ENCODE data around the gene KIF13A. TPM values are rescaled to one million over a fixed set of nuclear protein-coding genes. Genes with fewer than 3 reads are reported as not detected.
"Not testable (repeated sequence)": the region's sequence is repeated elsewhere in the genome, so short reads cannot be mapped to it uniquely, and the experiment has no call there.

KIF13A gene
- total RNA-seq, 3 donors from 2014 or later, result 45.6 to 85.9 (median 46.9) TPM

DNA sequence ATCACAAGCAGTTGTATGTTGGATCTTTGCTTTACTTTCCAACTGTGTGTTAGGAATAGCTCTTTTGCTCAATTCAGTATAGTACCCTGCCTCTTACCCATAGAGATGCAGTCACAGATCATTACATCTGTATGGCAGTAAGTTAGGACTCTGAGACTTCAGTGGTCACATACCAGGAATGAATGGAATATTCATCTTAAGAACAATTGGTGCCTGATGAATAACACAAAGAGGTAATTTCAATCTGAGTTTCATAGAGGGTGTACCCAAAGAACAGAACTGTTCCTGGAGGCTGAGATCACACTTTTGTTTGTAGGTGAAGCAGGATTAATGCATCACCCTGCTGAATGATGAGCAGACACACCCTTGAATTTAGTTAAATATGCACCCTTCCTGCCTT is 28.7 kb upstream of the KIF13A start:
- no peak overlapping the region for H3K4me3 ChIP-seq
- DNase-seq (no peak), ATAC-seq (no peak)
- no peaks in the 10 kb centered on the region for H3K4me1 ChIP-seq (ENCODE audit: low read depth)
- TF ChIP-seq, protein P1, sequence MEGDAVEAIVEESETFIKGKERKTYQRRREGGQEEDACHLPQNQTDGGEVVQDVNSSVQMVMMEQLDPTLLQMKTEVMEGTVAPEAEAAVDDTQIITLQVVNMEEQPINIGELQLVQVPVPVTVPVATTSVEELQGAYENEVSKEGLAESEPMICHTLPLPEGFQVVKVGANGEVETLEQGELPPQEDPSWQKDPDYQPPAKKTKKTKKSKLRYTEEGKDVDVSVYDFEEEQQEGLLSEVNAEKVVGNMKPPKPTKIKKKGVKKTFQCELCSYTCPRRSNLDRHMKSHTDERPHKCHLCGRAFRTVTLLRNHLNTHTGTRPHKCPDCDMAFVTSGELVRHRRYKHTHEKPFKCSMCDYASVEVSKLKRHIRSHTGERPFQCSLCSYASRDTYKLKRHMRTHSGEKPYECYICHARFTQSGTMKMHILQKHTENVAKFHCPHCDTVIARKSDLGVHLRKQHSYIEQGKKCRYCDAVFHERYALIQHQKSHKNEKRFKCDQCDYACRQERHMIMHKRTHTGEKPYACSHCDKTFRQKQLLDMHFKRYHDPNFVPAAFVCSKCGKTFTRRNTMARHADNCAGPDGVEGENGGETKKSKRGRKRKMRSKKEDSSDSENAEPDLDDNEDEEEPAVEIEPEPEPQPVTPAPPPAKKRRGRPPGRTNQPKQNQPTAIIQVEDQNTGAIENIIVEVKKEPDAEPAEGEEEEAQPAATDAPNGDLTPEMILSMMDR (IDR thresholded peaks at IDR 0.05), result no peak
- intact Hi-C loops (cut with DNase I, micrococcal nuclease), result no loop called here
- H3K9me3 ChIP-seq, result no peaks in the 10 kb centered on the region
- no peaks in the 10 kb centered on the region for H3K36me3 ChIP-seq (ENCODE audit: low read depth)

DNA sequence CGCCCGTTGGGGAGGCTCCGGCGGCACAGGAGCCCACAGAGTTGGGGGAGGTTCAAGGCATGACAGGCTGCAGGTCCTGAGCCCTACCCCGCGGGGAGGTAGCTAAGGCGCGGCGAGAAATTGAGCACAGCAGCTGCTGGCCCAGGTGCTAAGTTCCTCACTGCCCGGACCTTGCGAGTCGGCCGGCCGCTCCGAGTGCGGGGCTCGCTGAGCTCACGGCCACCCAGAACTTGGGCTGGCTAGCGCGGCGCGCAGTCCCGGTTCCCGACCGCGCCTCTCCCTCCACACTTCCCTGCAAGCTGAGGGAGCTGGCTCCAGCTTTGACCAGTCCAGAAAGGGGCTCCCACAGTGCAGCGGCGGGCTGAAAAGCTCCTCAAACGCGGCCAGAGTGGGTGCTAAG is 23.9 kb upstream of the KIF13A start:
- ATAC-seq (no peak), DNase-seq (no peak)
- Histone ChIP-seq H3K4me3 (no peak overlapping the region), H3K4me1 (ENCODE audit: low read depth) (no peaks in the 10 kb centered on the region), H3K36me3 (ENCODE audit: low read depth) (no peaks in the 10 kb centered on the region), H3K9me3 (no peaks in the 10 kb centered on the region)
- intact Hi-C loops (cut with DNase I, micrococcal nuclease), result no loop called here
- TF ChIP-seq, protein P1 (IDR thresholded peaks at IDR 0.05), result no peak

DNA sequence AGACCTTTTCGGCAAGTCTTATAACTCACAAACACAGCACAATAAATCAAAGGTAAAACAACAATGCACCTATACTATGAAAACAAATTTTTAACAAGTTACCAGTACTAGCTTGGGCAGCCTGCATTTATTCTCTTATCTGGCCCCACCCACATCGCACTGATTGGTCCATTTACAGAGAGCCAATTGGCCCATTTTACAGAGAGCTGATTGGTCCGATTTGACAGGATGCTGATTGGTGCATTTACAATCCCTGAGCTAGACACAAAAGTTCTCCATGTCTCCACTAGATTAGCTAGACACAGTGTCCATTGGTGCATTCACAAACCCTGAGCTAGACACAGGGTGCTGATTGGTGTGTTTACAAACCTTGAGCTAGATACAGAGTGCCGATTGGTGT is 23.1 kb upstream of the KIF13A start:
- ATAC-seq; H3K36me3 ChIP-seq (ENCODE audit: low read depth); H3K9me3 ChIP-seq; H3K4me3 ChIP-seq; H3K4me1 ChIP-seq (ENCODE audit: low read depth); DNase-seq; intact Hi-C loops (cut with DNase I, micrococcal nuclease): not testable (repeated sequence)

DNA sequence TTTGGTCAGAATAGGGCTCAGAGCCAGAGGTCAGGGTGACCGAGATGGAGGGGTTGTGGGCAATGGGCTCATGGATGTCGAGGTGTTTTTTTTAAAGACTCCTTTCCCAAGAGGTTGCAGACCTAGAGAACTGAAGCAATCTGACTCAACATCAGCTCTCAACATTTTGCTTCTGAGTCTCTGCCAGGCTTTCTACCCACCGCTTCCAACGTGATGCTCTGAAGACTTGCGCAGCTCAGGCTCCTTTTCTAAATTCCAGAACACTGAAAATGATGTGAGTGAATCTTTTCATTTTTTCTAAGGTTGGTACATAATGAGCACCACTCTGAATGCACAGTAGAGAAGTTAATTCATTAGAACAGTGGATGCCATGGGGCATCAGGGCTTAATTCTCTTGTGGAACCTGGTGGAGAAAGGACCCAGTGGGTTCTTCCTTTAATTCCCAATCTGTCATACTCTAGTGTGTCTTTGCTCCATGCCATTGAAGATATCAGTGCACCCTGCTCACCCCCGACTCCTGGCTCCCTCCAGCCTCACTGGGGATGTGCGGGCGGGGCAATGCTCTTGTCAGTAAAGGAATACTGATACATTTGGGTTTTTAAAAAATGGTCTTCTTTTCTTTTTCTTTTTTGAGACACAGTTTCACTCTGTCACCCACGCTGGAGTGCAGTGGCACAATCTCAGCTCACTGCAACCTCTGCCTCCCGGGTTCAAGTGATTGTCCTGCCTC is 17.0 kb upstream of the KIF13A start:
- Histone ChIP-seq H3K36me3 (ENCODE audit: low read depth) (no peaks in the 10 kb centered on the region), H3K4me1 (ENCODE audit: low read depth) (no peaks in the 10 kb centered on the region), H3K9me3 (no peaks in the 10 kb centered on the region), H3K4me3 (no peak overlapping the region)
- intact Hi-C loops (cut with DNase I, micrococcal nuclease), result no loop called here
- TF ChIP-seq, protein P1 (IDR thresholded peaks at IDR 0.05), result no peak
- no peak for DNase-seq
- ATAC-seq, result no peak

DNA sequence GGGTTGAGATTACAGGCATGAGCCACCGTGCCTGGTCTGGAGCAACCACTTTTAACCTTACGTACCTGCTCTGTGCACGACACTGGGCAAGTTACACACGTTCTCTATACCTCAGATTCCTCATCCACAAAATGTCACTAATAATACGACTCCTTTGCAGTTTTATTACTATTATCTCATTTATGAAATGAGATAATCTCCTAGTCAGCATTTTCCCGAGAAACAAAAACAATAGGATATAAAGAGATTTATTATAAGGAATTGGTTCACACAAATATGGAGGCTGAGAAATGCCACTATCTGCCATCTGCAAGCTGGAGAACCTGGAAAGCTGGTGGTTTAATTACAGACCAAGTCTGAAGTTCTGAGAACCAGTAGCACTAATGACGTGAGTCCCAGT is 12.0 kb upstream of the KIF13A start:
- DNase-seq, result no peak
- Histone ChIP-seq H3K4me1 (ENCODE audit: low read depth) (no peaks in the 10 kb centered on the region), H3K9me3 (no peaks in the 10 kb centered on the region), H3K36me3 (ENCODE audit: low read depth) (no peaks in the 10 kb centered on the region), H3K4me3 (no peak overlapping the region)
- ATAC-seq, result no peak
- TF ChIP-seq, protein P1 (IDR thresholded peaks at IDR 0.05), result no peak
- intact Hi-C loops (cut with DNase I, micrococcal nuclease), result no loop called here

DNA sequence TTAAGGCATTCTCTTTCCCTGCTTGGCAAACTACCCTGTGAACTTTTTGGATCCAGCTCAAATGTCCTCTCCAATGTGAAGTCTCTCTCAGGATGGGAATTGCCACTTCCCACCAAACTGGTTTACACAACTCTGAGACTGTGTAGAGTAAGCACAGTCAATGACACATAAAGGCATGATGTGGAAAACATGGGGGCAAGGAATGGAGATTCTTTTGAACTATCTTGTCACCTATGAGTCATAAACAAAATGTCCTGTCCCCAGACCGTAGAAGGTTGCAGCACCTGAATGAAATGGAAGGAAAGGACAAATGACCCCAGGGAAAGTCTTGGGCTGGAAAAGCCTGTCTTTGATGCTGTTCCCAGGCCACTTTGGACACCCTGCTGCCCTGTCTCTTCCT is 11.0 kb upstream of the KIF13A start:
- intact Hi-C loops (cut with DNase I, micrococcal nuclease), result no loop called here
- H3K4me3 ChIP-seq, result no peak overlapping the region
- DNase-seq (no peak), ATAC-seq (no peak)
- TF ChIP-seq, protein P1 (IDR thresholded peaks at IDR 0.05), result no peak
- H3K36me3 ChIP-seq (ENCODE audit: low read depth), result no peaks in the 10 kb centered on the region
- no peaks in the 10 kb centered on the region for H3K4me1 ChIP-seq (ENCODE audit: low read depth)
- no peaks in the 10 kb centered on the region for H3K9me3 ChIP-seq
